GM19438 (cell line): ENCODE results near the gene ACTA2.

Experiments
- ATAC-seq: cut with Tn5 transposase; IDR thresholded peaks from one replicate; pipeline ENCODE4 v1.9.1; 2021; ENCODE audit warnings: low read depth; ENCODE audit not compliant: unreplicated experiment

ACTA2 gene

DNA sequence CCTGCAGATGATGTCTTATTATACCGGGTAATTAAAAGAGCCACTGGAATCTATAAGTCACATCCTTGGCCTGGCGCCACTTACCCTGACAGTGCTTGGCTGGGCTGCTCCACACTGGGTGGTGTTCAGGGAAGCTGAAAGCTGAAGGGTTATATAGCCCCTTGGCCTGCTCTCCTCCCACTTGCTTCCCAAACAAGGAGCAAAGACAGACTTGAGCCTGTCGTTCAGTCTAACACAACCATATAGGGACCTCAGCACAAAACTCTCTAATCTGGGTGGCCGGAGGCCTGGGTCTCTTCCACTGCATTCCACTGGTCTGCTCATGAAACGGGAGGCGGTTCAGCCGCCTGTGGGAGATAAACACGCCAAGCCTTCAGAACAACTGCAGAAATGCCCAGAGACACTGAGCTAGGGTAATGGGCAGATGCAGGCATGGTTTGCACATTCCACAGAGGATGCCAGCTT is at the start of gene ACTA2:
Gene ACTA2, minus strand, starts transcription at position 127 of the 465 bp plus-strand sequence. CDS start 3,843 bp downstream, outside the sequence.
- ATAC-seq, result no peak

DNA sequence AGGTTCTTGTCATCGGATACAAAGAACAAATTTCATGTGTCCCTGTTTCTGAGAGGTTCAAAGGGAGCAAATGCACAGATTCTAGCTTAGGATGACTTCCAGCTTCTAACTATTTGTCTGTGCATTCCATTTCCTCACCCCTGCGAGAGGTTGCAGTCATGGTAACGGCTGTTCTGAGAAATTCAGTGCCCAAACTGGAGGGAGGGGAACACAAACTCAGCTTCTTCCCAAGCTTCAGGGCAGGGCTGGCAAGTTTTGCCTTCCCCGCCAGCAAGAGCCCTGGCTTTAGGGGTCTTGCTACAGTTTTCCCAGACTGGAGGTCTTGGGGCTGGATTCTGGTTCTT is 49.1 kb upstream of the ACTA2 start:
- no peak for ATAC-seq

DNA sequence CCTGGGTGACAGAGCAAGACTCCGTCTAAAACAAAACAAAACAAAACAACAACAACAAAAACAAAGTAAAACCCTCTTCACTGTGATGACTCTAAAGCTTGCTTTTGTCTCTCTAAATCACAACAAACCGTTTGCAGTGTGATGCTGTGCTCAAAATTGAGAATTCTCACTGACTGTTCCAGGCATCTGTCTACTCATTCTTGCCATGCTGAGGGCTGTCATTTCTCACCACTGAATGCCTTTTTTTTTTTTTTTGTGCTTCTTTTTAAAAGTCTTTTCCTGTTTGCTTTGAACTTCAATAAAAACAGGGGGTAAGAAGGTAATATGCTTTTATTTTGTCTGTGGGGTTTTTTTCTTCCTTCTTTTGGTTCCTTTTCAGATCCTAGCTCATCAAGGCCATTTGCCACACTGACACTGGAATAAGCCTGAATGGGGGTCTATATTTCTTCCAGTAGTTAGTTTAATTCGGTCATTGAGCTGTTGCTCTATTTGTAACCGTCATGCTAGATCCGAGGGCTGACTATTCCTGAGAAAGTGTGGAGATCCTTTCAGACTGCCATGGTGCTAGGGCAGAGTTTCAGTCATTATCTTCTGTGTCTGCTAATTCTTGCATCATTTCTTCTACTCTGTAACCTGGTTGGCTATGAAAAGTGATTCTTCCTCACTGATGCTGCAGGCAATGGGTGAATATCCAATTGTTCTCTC is 48.6 kb upstream of the ACTA2 start:
- ATAC-seq, result no peak

DNA sequence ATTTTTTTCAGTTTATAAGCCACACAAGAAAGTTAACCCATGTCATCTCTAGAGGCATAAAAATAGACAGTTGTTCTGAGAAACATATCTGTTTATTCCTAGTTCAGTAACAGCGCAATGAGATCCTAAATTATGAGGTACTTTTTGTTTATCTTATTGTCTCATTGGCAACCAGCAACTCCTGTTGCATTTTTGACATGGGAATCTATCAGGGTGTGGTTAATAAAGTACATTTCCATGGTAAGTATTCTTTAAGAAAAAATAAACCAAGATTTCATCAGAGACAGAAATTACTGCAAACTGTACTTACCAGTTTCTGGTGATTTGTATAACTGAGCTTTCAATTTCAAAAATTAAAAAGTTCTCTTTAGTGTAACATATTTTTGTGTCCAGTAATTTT is 47.1 kb upstream of the ACTA2 start:
- no peak for ATAC-seq

DNA sequence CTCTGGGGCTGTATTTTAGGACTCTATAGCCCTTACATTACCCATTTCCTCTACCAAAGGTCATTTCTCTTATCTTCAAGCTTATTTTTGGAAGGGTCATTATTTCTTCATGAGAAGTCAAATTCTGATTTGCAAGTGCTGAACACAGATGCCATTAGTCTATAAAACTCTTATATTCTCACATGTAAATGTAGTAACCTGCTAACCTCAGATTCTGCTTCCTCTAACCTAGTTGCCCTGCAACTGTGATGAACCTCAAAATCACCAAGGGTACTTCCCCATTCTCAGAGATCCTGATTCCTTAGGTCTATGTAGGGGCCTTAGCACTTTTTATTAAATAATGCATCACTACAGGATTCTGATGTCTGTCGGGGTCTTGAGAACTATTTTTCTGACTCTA is 44.4 kb upstream of the ACTA2 start:
- peak; percentile 49 for ATAC-seq

DNA sequence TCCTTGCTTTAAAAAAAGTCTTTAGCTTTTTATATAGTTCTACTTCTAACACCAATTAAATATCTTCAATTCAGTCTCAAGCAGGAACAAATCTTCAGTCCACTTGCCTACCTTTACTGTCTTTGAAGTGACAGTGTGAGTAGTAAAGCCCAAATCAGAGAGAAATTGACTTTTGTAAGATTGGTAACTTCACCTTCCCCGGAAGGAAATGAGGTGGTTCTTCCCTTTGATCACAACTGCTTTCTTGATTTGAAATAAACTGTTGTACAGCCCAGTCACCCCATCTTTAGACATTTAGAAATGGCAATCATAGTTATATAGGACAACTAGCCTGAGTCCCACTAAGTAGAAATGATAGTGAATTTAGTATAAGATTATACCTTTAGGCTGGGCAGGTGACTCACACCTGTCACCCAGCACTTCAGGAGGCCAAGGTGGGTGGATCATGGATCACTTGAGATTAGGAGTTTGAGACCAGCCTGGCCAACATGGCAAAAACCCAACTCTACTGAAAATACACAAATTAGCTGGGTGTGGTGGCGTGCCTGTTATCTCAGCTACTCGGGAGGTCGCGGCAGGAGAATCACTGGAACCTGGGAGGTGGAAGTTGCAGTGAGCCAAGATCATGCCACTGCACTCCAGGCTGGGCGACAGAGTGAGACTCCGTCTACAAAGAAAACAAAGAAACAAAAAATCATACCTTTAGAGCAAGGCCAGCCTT is 42.7 kb upstream of the ACTA2 start:
- ATAC-seq, result no peak

DNA sequence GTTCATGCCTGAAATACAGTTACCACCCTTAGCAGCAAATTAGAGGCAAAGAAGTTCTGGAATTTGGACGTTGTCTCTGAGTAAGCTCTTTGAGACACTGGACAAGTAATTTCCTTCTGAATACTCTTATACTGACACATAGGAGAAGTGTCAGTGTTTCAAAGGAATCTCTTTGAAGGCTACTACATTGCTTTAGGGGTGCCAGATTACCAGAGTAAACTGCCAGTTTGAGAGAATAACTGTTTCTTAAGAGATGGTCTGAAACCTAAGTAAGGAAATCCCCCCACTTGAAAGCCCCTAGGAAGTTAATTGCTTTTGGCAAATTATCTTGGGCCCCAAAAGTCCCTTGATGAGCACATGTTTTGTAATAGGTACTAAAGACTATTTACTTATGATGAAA is 41.4 kb upstream of the ACTA2 start:
- no peak for ATAC-seq

DNA sequence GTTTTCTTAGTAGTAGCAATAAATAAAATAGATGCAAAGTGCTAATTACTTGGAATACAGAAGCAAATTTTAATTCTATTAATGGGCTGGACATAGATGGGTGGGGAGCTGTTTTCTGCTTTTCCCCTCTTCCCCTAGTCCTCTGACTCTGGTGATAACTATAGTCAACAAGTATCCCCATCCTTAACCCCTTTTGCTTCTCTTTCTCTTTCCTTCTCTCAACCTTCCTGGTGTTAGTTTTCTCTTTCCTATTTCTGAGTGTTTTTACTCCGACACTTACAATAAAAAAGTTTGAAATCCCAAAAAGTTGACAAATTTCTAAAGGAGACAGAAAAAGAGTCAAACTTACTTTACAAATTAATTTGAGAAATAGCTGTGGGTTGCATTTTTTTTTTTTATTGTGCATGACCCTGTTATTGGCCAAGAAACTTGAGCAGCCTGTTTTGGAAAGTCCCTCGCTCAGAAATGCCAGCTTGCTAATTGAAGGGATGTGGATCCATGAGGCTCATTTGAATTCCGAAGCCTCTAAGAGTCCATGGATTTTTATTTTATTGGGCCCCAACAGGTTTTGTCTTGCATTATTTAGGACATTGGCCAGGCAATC is 40.5 kb upstream of the ACTA2 start:
- no peak for ATAC-seq

DNA sequence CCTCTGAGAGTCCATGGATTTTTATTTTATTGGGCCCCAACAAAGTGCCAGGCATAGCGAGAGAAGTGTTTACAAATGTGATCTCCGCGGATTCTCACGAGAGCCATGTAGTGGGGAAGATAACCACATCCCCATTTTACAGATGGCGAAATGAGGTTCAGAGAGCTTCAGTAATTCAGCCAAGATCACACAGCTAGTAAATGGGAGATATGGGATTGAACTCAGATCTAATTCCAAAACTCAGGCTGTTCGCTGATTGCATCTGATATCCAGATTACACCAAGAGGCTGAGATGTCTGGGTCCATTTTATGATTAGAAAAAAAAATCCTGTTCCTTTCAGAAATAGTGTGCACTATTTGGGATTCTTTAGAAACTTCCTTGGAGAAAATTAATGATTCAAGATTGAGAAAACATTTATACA is 39.3 kb upstream of the ACTA2 start:
- ATAC-seq, result no peak

DNA sequence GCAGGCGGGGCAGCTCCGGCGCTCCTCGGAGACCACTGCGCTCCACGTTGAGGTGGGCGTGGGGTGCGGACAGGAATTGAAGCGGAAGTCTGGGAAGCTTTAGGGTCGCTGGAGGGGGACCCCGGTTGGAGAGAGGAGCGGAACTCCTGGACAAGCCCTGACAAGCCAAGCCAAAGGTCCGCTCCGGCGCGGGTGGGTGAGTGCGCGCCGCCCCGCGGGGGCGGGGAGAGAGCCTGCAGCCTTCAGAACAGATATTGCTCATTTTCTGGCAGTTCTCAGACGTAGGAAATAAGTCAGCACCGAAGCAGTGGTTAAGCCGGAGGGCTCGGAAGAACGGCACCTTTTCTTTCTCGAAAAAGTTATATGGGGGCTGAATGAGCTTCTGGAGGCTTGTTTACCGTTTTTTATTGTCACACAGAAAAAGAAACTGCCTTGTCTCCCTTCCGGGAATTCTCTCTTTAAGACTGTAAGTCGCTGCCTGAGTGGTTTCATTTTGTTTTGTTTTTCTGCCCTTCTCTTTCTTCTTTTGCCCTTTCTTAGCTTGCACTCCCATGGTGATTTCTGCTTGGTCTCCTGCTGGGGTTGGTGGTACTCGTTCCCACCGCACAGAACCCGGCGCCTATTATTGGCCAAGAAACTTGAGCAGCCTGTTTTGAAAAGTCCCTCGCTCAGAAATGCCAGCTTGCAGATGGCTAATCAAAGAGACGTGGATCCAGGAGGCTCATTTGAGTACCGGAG is 38.8 kb upstream of the ACTA2 start:
- peak; percentile 35 for ATAC-seq

DNA sequence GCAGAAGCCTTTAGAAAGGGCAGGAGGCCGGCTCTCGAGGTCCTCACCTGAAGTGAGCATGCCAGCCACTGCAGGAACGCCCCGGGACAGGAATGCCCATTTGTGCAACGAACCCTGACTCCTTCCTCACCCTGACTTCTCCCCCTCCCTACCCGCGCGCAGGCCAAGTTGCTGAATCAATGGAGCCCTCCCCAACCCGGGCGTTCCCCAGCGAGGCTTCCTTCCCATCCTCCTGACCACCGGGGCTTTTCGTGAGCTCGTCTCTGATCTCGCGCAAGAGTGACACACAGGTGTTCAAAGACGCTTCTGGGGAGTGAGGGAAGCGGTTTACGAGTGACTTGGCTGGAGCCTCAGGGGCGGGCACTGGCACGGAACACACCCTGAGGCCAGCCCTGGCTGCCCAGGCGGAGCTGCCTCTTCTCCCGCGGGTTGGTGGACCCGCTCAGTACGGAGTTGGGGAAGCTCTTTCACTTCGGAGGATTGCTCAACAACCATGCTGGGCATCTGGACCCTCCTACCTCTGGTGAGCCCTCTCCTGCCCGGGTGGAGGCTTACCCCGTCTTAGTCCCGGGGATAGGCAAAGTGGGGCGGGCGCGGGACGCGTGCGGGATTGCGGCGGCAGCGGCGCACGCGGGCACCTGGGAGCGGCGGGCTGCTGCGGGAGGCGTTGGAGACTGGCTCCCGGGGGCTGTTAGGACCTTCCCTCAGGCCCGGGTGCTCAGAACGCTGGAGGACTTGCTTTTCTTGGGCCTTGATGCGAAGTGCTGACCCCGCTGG is 38.0 kb upstream of the ACTA2 start, which contains the start of gene FAS:
Gene FAS, plus strand, starts transcription at position 415 of the 777 bp plus-strand sequence. Its CDS starts 79 bp downstream, at position 494.
- peak; percentile 54 for ATAC-seq

DNA sequence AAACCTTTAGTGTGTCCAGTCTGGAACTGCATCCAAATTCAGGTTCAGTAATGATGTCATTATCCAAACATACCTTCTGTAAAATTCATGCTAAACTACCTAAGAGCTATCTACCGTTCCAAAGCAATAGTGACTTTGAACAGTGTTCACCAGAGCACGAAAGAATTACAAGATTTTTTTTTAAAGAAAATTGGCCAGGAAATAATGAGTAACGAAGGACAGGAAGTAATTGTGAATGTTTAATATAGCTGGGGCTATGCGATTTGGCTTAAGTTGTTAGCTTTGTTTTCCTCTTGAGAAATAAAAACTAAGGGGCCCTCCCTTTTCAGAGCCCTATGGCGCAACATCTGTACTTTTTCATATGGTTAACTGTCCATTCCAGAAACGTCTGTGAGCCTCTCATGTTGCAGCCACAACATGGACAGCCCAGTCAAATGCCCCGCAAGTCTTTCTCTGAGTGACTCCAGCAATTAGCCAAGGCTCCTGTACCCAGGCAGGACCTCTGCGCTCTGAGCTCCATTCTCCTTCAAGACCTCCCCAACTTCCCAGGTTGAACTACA is 37.3 kb upstream of the ACTA2 start:
- ATAC-seq, result peak; percentile 15

DNA sequence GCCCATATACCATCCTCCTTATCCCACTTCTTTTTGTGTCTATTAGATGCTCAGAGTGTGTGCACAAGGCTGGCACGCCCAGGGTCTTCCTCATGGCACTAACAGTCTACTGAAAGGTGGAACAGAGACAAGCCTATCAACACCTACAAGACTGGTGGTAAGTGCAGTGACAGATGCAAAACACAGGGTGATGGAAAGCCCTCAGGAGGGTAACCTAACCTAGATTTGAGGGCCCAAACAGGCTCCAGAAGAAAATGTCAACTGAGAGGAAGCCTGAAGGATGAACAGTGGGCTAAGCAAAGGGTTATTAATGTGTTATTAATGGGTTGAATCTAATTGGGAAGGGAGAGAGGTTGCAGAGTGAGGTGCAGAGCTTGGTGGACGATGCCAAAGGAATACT is 36.9 kb upstream of the ACTA2 start:
- no peak for ATAC-seq

DNA sequence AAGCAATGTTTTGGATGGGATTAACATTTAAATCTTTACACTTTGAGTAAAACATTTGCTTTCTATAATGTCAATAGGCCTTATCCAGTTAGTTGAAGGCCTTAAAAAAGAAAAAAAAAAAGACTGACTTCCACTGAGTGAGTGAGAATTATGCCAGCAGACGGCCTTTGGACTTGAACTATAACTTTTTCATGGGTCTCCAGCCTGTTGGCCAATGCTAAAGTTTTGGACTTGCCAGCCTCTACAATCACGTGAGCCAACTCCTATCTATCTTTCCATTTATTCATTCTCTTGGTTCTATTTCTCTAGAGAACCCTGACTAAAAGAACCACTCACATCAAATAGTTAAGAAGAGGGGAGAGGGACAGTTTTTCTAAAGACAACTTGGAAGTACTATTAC is 35.3 kb upstream of the ACTA2 start:
- ATAC-seq, result no peak

DNA sequence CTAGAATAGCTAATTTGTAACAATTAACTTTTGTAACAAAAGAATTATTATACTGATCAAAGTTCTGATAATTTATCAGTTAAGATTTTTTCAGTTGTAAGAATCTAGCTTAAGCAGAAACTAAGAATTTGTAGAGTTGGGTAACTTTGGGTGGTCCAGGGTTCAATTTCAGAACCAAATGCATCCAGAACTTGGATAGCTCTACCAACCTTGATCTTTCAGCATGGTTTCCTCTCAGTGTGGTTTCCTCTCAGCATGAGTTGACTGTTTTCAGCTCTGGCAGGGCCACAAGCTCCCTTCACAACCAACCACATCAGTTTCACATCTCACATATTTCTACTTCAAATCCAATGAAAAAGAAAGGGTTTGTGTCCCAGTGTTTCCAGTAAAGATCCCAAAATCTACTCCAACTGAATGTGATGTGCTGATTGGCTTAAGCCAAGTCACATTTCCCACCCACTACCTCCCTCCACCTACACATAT is 34.7 kb upstream of the ACTA2 start:
- no peak for ATAC-seq

DNA sequence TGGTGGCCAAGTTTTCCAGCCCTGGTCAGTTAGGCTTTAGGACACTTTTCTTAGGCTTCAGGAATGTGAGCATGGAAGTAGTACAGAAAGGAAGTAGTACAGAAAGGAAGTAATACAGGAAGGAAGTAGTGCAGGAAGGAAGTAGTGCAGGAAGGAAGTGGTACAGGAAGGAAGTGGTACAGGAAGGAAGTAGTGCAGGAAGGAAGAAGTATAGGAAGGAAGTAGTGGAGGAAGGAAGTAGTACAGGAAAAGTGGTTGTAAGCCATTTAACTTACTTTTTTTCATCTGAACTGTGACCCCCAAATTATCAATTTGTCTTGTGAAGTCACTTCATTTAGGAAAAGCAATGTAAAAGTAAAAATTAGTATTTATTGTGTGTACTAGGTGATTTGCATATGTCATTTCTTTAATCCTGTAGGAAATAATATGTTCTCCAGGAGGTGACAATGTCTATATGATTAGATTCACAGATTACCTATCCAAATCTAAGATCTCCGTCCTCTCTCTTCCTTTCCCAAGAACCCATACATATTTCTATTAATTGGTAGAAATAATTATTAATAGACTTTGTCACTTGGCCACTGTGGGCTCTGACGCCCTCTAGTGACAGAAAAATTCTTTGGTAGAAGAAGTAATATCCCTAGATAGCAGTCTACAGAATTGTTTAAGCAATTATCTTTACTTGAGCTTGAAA is 34.1 kb upstream of the ACTA2 start:
- ATAC-seq, result no peak

DNA sequence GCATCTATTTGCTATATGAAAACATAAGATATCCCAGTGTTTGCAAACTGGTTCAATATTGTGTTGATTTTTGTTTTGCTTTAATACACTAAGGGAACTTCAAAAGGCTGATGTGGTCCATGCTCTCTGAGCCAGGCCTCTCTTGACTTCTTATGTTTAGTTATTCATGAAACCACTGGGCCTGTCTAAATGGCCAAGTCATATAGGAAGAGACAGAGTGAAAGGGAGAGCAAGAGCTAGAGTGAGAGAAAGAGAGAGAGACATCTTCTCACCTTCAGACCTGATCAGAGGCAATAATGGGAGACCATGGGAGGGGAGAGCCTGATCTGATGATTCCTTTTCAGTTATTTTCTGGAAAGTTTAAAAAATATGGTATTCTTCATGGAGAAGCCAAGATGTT is 32.0 kb upstream of the ACTA2 start:
- no peak for ATAC-seq

DNA sequence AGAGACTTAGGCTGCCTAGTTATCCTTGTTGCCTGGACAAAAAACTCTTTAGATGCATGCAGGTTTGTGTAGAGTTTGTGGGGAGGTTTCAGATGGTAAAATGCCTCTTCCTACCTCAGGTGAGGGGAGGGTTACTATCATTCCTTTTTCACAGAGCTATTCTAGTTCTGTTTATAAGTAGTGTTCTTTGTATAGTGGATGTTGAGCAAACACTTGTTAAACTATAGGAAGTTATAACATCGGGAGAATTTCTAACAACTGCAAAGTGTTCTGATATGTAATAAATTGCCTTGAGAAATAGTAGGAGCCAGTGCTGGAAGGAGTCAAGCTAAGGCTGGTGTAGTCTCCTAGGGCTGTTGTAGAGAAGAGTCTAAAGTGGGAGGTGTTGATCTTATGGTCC is 31.4 kb upstream of the ACTA2 start:
- ATAC-seq, result no peak

DNA sequence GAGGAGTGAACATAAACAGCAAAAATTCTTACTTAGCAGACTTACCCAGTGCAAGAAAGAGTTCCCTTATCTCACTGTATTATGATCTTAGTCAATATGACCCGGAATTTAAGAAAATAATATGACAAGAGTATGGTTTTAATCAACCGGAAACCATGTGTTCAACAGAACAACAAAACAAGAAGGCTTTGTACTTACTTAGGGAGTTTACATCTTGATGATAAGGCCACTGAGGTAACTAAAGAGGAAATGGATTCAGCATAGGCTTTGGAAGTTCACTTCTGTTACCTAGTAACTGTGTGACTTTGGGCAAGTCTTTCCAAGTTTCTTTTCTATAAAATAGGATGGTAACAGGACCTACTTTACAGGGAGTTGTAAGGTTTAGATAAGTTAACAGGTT is 30.6 kb upstream of the ACTA2 start:
- ATAC-seq, result no peak
